HG03103 (cell line): ENCODE measurements around the gene QDPR.

Experiments used
- ATAC-seq: cut with Tn5 transposase; IDR thresholded peaks from one replicate; pipeline ENCODE4 v1.9.1; 2021; ENCODE audit warnings: low read depth; ENCODE audit not compliant: unreplicated experiment

QDPR gene

DNA sequence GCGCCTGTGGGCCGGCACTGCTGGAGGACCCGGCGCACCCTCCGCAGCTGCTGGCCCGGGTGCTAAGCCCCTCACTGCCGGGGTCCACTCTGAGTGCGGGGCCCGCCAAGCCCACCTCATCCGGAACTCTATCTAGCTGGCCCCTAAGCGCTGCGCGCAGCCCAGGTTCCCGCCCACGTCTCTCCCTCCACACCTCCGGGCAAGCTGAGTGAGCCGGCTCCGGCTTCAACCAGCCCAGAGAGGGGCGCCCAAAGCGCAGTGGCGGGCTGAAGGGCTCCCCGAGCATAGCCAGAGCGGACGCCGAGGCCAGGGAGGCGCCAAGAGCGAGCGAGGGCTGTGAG is 75.2 kb downstream of the QDPR start:
- no peak for ATAC-seq
